Muscle layer of colon (tissue), 2 donors: ENCODE data around the gene CDC25B.
A peak's percentile ranks its signal among the peaks of the same experiment; 100 is the strongest.
"Not testable (repeated sequence)": the region's sequence is repeated elsewhere in the genome, so short reads cannot be mapped to it uniquely, and the experiment has no call there.

ENCODE experiments used
- H3K27ac ChIP-seq: one replicate; pipeline ENCODE4 v1.7.0; 2013; ENCODE audit warnings: low read depth, mild to moderate bottlenecking, low read length, moderate library complexity
- H3K27me3 ChIP-seq, 2 donors: one replicate each; pipeline ENCODE4 v1.7.0; 2013; ENCODE audit warnings: low read length in 2 of 2, mild to moderate bottlenecking in 2 of 2; ENCODE audit not compliant: insufficient read depth in 2 of 2, control insufficient read depth in 1 of 2
- H3K36me3 ChIP-seq: one replicate; pipeline ENCODE4 v1.7.0; 2013; ENCODE audit warnings: mild to moderate bottlenecking, low read length; ENCODE audit not compliant: insufficient read depth
- H3K4me1 ChIP-seq: one replicate; pipeline ENCODE4 v1.7.0; 2013; ENCODE audit warnings: mild to moderate bottlenecking, low read length; ENCODE audit not compliant: insufficient read depth
- H3K4me3 ChIP-seq, 2 donors: one replicate each; pipeline ENCODE4 v1.7.0; 2013; ENCODE audit warnings: low read length in 2 of 2, low read depth in 1 of 2, mild to moderate bottlenecking in 1 of 2, moderate library complexity in 1 of 2
- H3K9ac ChIP-seq: one replicate; pipeline ENCODE4 v1.7.0; 2013; ENCODE audit warnings: low read length
- H3K9me3 ChIP-seq: one replicate; pipeline ENCODE4 v1.7.0; 2013; ENCODE audit warnings: mild to moderate bottlenecking, low read length
- donor health status: abdominal sarcoma.
- donor health status: Adenocarcinoma of cecum.

The CDC25B gene

DNA sequence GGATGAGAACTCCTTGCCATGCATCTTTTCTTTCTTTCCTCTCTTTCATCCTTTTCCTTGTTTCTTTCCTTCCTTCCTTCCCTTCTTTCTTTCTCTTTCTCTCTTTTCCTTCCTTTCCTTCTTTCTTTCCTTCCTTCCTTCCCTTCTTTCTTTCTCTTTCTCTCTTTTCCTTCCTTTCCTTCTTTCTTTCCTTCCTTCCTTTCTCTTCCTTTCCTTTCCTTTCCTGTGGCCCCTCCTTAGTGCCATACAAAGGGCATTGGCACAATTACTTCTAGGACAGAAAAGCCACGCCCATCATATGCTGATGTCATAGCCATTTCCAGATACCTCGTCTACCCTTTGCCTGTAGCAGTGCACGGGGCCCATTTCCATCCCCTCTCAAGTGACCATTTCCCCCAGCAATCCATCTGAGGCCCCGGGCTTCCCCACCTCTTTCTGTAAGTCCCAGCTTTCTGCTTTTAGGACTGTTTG is 7.4 kb upstream of the CDC25B start:
- Histone ChIP-seq H3K27ac (no peak overlapping the region), H3K4me1 (peaks cover 26% of the 10 kb centered on the region), H3K9ac (no peak overlapping the region), H3K27me3 (no peaks in the 10 kb centered on the region), H3K36me3 (no peaks in the 10 kb centered on the region), H3K9me3 (no peaks in the 10 kb centered on the region), H3K4me3 (no peak overlapping the region)

DNA sequence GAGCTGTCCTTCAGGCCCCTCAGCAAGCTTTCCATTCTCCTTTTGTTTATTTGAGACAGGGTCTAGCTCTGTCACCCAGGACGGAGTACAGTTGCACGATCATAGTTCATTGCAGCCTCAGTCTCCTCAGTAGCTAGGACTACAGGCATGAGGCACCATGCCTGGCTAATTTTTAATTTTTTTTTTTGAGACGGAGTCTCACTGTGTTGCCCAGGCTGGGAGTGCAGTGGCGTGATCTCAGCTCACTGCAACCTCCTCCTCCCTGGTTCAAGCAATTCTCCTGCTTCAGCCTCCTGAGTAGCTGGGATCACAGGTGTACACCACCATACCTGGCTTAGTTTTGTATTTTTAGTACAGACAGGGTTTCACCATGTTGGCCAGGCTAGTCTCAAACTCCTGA is 6.9 kb upstream of the CDC25B start:
- H3K36me3 ChIP-seq, H3K9ac ChIP-seq, H3K9me3 ChIP-seq, H3K4me3 ChIP-seq, H3K27ac ChIP-seq, H3K27me3 ChIP-seq: not testable (repeated sequence)
- peaks cover 22% of the 10 kb centered on the region for H3K4me1 ChIP-seq

DNA sequence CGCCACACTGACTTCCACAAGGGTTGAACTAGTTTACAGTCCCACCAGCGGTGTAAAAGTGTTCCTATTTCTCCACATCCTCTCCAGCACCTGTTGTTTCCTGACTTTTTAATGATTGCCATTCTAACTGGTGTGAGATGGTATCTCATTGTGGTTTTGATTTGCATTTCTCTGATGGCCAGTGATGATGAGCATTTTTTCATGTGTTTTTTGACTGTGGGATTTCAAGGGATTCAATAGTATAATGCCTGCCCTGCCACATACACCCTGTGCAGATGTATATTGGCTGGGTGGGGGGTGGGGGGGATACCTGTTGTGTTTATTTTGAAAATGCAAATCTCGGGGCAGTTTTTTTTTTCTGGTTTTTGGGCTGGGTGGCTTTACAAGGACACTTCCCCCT is 1.9 kb upstream of the CDC25B start:
- H3K27me3 ChIP-seq, H3K9ac ChIP-seq, H3K36me3 ChIP-seq, H3K9me3 ChIP-seq, H3K27ac ChIP-seq, H3K4me3 ChIP-seq: not testable (repeated sequence)
- H3K4me1 ChIP-seq: peaks cover 33% of the 10 kb centered on the region

DNA sequence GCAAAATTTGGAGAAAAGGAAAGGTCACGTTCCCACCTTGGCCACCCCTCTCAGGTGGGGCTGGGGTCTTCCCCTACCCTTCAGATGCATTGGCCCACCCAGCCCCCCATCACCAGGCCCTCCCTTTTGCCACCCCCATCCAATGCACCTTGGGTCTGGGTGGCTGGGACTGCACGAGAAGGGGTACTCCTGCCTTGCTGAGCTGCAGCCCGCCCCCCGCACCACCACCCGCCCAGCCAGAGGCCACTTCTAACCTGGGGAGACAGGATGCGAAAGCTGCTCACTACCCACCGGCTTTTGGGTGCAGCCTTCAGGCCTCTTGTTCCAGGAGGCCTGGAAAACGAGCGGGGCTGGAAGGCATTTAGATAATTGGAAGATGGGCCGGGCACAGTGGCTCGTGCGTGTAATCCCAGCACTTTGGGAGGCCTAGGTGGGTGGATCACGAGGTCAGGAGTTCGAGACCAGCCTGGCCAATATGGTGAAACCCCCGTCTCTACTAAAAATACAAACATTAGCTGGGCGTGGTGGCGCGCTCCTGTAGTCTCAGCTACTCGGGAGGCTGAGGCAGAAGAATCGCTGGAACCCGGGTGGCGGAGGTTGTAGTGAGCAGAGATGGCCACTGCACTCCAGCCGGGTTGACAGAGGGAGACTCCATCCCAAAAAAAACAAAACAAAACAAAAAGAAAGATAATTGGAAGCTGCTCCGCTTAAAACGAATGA is 1.2 kb upstream of the CDC25B start:
- H3K9me3 ChIP-seq: no peaks in the 10 kb centered on the region
- H3K27me3 ChIP-seq: no peaks in the 10 kb centered on the region
- H3K9ac ChIP-seq: peak overlapping the region; percentile 86
- peak overlapping the region in 1 of 2 donors; percentile 82 for H3K4me3 ChIP-seq
- peaks cover 8% of the 10 kb centered on the region for H3K36me3 ChIP-seq
- peaks cover 40% of the 10 kb centered on the region for H3K4me1 ChIP-seq
- peak overlapping the region; percentile 87 for H3K27ac ChIP-seq

DNA sequence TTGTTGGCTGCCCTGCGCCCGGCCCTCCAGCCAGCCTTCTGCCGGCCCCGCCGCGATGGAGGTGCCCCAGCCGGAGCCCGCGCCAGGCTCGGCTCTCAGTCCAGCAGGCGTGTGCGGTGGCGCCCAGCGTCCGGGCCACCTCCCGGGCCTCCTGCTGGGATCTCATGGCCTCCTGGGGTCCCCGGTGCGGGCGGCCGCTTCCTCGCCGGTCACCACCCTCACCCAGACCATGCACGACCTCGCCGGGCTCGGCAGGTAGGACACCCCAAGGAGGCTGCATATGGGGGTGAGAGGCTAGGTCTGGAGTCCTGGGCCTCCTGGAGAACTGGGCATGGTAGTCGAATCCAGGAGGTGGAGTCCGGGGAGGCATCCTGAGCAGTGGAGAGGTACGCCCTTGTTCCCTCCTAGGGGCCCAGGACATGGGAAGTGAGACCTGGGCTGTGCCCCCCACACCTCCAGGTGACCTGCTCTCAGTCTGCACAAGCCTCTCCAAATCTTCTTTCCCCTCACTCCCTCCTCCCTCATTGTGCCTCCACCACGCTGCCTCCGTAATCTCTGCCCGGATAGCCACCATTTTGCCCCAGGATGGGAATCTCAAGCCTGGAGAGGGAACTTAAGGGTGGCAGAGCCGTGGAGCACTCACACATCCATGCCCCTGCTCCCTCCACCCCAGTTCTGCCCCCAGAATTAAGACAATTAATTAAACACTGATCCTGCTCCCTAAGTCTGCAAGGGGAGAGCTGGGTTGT is 541 bp downstream of the CDC25B start:
- Histone ChIP-seq H3K4me1 (peaks cover 41% of the 10 kb centered on the region), H3K36me3 (peaks cover 25% of the 10 kb centered on the region), H3K9ac (peak overlapping the region; percentile 33), H3K27me3 (no peaks in the 10 kb centered on the region), H3K4me3 (peak overlapping the region; percentile 53 to 61), H3K9me3 (no peaks in the 10 kb centered on the region), H3K27ac (peak overlapping the region; percentile 44)

DNA sequence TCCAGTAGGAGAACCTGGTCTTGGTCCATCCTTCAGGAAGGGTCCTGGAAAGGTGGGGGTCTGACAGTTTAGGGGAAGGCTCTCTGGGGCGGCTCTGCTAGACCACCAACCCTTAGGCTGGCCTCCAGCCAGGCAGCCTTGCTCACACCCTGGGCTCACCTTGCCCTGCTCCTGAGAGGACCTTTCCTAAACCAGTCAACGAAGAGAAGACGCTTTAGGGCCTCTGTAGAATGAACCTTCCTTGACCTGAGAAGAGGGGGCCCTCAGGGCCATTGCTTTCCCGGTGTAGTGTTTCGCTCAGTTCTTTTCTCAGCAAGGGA is 1.1 kb downstream of the CDC25B start:
- no peaks in the 10 kb centered on the region for H3K27me3 ChIP-seq
- peaks cover 41% of the 10 kb centered on the region for H3K4me1 ChIP-seq
- no peak overlapping the region for H3K27ac ChIP-seq
- peak overlapping the region in 1 of 2 donors; percentile 53 for H3K4me3 ChIP-seq
- H3K9me3 ChIP-seq: no peaks in the 10 kb centered on the region
- peak overlapping the region; percentile 33 for H3K9ac ChIP-seq
- H3K36me3 ChIP-seq: peaks cover 31% of the 10 kb centered on the region

DNA sequence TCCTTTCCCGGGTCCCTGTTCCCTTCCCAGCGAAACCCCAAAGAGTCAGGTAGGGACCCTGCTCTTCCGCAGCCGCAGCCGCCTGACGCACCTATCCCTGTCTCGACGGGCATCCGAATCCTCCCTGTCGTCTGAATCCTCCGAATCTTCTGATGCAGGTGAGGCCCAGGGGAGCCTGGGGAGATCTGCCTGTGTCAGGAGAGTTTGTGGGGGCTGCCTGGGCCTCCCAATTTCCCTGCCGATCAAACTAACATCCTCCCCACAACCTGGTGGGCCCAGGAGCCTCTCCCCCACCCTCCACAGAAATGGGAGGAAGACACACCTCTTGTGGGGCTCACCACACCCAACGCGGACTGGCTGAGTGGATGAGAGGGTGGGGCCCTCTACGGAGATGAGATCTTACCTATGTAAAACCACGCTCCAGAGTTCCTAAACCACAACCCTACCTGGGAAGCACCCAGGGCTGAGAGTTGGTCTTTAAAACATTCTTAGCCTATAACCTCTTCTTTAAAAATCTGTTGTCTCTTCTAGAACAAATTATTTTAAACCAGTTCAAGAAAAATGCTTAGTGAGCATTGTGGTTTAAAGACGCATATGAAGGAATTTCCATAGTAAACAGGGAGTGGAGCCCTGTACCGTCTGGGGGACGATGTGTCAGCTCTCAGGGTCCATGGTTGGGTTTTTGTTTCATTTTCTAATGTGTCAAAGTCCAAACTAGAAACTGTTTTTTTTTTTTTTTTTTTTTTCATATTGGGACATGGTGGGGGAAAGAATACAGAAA is 1.7 kb downstream of the CDC25B start:
- H3K9ac ChIP-seq: no peak overlapping the region
- no peak overlapping the region for H3K27ac ChIP-seq
- peaks cover 37% of the 10 kb centered on the region for H3K36me3 ChIP-seq
- no peaks in the 10 kb centered on the region for H3K27me3 ChIP-seq
- H3K4me1 ChIP-seq: peaks cover 41% of the 10 kb centered on the region
- H3K9me3 ChIP-seq: no peaks in the 10 kb centered on the region
- peak overlapping the region in 1 of 2 donors; percentile 53 for H3K4me3 ChIP-seq

DNA sequence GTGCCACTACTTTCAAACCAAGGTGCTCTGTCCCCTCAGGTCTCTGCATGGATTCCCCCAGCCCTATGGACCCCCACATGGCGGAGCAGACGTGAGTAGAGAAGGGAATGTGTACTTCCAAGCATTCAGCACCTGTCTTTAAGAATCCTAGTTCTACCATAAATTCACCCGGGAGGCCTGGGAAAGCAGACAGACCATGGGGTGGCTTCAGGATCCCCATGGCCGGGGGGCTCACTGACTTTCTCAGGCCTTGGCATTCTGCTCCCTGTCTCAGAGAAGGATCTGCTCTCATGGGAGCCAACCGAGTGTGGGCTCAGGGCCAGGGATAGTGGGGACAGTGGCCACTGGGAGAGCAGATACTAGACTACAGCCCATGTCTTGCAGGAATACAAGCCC is 2.3 kb downstream of the CDC25B start:
- Histone ChIP-seq H3K27me3 (no peaks in the 10 kb centered on the region), H3K27ac (no peak overlapping the region), H3K36me3 (peaks cover 43% of the 10 kb centered on the region), H3K4me1 (peaks cover 41% of the 10 kb centered on the region), H3K9me3 (no peaks in the 10 kb centered on the region), H3K9ac (no peak overlapping the region), H3K4me3 (no peak overlapping the region)

DNA sequence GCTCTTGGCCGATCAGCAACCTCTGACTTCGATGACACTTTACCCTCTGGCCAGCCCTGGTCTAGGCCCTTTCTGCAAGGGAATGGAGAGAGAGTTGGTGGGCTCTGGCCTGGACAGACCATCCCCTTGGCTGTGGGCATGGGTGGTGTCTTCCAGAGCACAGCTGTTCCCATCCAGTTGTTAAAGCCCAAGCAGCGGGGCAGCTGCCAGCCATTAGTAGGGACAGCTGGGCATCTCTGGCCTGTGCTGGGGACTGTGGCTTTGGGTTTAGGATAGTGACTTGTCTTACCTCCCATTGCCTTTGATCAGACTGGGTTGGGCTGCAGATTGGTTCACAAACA is 2.8 kb downstream of the CDC25B start:
- H3K4me1 ChIP-seq: peaks cover 41% of the 10 kb centered on the region
- no peak overlapping the region for H3K9ac ChIP-seq
- peaks cover 48% of the 10 kb centered on the region for H3K36me3 ChIP-seq
- H3K4me3 ChIP-seq: no peak overlapping the region
- no peaks in the 10 kb centered on the region for H3K9me3 ChIP-seq
- H3K27me3 ChIP-seq: no peaks in the 10 kb centered on the region
- H3K27ac ChIP-seq: no peak overlapping the region

DNA sequence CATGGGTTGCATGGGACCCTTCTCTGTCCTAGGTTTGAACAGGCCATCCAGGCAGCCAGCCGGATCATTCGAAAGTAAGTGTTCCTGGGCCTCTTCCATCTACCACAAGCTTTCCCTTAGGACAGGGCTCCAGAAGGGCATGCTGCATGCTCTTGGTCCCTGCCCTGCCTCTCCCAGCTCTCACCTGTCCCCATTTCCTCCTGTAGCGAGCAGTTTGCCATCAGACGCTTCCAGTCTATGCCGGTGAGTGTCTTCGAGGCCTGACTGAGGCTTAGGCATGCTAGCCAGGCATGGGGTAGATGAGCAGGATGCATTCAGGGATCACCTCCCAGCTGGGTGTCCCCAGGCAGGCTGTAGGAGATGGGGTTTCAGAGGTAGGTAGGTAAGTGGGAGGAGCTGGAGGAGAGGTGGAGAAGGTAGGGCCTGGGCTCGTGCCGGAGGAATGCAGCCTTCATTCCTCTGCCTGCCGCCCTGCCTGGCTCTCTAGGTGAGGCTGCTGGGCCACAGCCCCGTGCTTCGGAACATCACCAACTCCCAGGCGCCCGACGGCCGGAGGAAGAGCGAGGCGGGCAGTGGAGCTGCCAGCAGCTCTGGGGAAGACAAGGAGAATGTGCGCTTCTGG is 4.3 kb downstream of the CDC25B start:
- Histone ChIP-seq H3K4me3 (no peak overlapping the region), H3K9ac (no peak overlapping the region), H3K9me3 (no peaks in the 10 kb centered on the region), H3K4me1 (peaks cover 35% of the 10 kb centered on the region), H3K36me3 (peaks cover 63% of the 10 kb centered on the region), H3K27ac (no peak overlapping the region), H3K27me3 (no peaks in the 10 kb centered on the region)

DNA sequence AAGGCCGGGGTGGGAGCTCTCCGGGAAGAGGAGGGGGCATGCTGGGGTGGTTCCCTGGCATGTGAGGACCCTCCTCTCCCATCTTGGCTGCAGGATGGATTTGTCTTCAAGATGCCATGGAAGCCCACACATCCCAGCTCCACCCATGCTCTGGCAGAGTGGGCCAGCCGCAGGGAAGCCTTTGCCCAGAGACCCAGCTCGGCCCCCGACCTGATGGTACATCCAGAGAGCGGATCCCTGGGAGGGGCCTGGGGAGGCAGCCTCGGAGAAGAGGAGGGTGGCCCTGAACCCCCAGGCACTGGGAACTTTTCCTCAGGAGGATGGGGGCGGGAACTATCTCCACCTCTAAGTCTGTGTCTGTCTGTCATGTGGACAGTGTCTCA is 4.8 kb downstream of the CDC25B start:
- H3K36me3 ChIP-seq: peaks cover 68% of the 10 kb centered on the region
- no peaks in the 10 kb centered on the region for H3K27me3 ChIP-seq
- H3K9ac ChIP-seq: no peak overlapping the region
- H3K4me1 ChIP-seq: peaks cover 39% of the 10 kb centered on the region
- H3K4me3 ChIP-seq: no peak overlapping the region
- no peak overlapping the region for H3K27ac ChIP-seq
- H3K9me3 ChIP-seq: no peaks in the 10 kb centered on the region
